ENCODE data around the gene GFRA1.

The GFRA1 gene

DNA sequence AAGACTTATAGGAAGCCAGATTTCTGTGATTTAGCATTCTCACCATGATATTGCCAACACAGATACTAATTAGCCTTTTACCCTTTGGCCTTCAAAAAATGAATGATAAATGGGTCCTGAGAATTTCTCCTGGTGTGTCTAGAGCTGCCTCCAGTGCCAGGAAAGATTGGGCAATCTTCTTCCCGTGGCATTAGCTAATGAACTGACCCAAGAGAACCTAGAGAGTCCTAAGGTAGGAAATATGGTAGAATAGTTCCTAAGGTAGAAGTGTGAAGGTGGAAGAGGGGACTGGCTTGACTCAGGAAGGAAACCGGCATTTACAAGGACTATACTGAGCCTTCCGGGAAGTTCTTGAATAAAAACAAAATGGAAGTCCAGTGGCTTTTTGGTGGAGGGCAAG lies 133.1 kb downstream of the GFRA1 start:
- TF ChIP-seq, protein P1, sequence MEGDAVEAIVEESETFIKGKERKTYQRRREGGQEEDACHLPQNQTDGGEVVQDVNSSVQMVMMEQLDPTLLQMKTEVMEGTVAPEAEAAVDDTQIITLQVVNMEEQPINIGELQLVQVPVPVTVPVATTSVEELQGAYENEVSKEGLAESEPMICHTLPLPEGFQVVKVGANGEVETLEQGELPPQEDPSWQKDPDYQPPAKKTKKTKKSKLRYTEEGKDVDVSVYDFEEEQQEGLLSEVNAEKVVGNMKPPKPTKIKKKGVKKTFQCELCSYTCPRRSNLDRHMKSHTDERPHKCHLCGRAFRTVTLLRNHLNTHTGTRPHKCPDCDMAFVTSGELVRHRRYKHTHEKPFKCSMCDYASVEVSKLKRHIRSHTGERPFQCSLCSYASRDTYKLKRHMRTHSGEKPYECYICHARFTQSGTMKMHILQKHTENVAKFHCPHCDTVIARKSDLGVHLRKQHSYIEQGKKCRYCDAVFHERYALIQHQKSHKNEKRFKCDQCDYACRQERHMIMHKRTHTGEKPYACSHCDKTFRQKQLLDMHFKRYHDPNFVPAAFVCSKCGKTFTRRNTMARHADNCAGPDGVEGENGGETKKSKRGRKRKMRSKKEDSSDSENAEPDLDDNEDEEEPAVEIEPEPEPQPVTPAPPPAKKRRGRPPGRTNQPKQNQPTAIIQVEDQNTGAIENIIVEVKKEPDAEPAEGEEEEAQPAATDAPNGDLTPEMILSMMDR (IDR thresholded peaks at IDR 0.05; ENCODE audit: extremely low read depth, missing control alignments): no peak
- DNase-seq (ENCODE audit: low spot score): no peak

DNA sequence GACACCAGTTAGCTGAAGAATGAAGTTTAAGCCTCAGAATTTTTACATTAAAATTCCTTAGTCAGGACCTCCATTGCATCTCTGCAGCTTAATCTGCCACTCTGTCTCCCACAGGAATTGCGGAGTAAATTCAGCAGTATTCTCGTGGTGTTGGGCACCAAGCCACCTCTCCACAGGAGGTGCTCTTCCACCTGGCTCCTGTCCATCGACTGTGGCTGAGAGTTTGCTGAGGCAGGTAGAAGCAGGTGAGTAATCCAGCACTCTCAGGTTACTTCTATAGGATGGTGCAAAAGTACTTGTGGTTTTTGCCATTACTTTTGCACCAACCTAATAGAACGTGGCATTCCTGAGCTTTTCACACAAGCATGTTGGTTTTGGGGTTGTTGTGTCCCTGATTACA lies 134.1 kb downstream of the GFRA1 start:
- TF ChIP-seq, protein P1 (IDR thresholded peaks at IDR 0.05; ENCODE audit: extremely low read depth, missing control alignments): no peak
- no peak for DNase-seq (ENCODE audit: low spot score)

DNA sequence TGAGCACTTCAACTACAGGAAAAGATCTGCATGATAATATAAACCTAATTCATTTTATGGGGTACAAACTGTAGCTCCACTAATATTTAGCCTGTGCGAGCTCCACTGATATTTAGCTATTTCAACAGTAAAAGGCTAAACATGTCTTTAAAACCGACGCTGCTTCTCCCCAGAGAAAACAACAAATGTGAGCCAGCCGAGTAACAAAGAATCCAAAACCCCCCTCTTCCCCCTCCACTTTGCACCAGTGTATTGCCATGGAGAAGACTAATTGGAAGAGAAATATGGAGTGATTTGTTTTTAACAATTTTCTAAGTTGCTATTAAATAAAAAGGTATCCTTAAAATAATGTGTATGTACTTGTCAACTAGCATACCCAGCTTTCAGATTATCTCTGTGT lies 136.7 kb downstream of the GFRA1 start:
- DNase-seq (ENCODE audit: low spot score): no peak
- TF ChIP-seq, protein P1 (IDR thresholded peaks at IDR 0.05; ENCODE audit: extremely low read depth, missing control alignments): no peak

DNA sequence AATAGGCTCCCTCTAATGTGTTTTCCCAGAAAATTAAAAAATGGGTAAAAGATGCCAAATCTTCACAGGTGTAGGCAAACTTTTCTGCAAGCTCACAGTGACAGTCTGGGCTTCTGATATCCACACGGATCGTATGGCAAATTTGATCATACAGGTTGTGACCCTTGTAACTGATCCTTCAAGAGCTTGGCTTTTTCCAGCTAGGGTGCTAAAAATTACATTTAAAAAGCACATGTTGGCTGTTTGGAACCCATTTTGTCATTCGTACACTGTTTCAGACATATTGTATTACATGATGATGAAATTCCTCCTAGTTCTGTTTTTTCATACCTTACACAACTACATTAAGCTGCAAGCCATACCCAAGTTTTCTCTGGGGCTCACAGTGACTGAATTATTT lies 138.7 kb downstream of the GFRA1 start:
- DNase-seq (ENCODE audit: low spot score): no peak
- TF ChIP-seq, protein P1 (IDR thresholded peaks at IDR 0.05; ENCODE audit: extremely low read depth, missing control alignments): no peak

DNA sequence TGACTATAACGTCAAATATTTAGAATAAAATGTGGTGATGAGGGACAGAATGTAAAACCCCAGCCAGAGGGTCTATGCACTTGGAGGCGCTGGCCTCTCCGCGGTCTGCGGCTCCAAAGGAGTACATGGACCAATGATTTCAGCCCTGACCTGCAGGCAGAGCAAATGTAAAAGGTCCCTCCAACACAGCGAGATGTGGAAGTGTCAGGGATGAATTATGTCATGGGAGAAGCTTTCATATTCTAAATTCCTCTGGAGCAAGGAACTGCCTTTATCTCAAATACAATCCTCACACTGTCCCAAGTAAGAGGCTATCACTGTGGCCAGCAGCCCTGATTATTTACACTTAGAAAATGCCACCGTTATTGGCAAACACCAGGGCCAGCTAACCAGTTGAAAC lies 139.4 kb downstream of the GFRA1 start:
- DNase-seq (ENCODE audit: low spot score): no peak
- TF ChIP-seq, protein P1 (IDR thresholded peaks at IDR 0.05; ENCODE audit: extremely low read depth, missing control alignments): no peak

DNA sequence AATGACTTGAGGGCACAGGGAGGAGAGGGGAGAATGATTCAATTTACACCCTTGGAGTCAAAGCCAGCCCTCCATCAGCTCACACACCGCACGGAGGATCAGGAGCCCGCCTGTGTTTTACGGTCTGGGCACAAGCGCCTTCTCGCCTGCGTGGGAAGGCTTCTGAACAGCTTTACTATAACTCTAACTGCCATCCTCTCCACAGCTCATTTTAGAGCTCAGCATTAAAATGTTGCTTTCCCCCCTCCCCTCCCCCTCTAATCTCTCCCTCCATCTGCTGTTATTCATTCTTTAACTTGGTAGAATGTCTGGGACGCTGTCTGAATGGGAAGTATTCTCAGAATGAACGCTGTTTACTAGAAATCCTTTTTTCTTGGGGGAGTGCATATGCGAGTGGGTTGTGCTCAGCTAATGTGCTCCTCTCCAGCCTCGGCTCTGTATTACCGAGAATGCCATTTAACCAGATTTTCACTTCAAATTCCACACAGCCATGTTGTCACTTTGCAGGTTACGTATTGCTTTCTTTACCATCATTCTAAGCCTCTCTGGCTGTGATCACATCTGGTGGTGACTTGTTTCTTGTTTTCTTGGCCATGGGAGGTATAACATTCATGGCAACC lies 140.1 kb downstream of the GFRA1 start:
- TF ChIP-seq, protein P1 (IDR thresholded peaks at IDR 0.05; ENCODE audit: extremely low read depth, missing control alignments): no peak
- DNase-seq (ENCODE audit: low spot score): no peak

DNA sequence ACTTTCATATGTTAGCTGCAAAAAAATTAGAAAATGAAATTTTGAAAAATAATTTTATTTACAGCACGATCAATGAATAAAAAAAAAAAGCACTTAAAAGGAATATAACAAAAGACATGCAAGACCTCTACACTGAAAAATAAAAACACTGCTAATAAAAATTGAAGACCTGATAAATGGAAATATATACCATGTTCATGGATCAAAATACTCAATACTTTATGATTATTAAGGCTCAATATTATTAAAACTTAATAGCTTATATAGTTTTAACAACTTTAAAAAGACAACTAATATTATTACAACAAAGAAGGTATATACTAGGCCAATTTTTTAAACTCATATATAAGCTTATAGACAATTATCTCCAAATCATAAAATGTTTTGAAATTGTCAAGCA lies 143.0 kb downstream of the GFRA1 start:
- TF ChIP-seq, protein P1 (IDR thresholded peaks at IDR 0.05; ENCODE audit: extremely low read depth, missing control alignments): no peak
- no peak for DNase-seq (ENCODE audit: low spot score)

Measured in GM20000 (cell line).